Measurements from ENCODE around the gene WBP2.
A peak's percentile ranks its signal among the peaks of the same experiment; 100 is the strongest.

The WBP2 gene

GRCh38 chr17:75826561-75827307 lies 28.4 kb downstream of the WBP2 start:
- no peak overlapping the region for H3K4me3 ChIP-seq (ENCODE audit: low read depth, low read length)
- DNase-seq (ENCODE audit: low read depth, low spot score): no peak
- in situ Hi-C loops (cut with HindIII; ENCODE audit: low sequenced_read_pairs): no loop called here
- peak; percentile 4 for TF ChIP-seq CTCF (IDR thresholded peaks at IDR 0.05; ENCODE audit: low read depth, low read length)

DNA sequence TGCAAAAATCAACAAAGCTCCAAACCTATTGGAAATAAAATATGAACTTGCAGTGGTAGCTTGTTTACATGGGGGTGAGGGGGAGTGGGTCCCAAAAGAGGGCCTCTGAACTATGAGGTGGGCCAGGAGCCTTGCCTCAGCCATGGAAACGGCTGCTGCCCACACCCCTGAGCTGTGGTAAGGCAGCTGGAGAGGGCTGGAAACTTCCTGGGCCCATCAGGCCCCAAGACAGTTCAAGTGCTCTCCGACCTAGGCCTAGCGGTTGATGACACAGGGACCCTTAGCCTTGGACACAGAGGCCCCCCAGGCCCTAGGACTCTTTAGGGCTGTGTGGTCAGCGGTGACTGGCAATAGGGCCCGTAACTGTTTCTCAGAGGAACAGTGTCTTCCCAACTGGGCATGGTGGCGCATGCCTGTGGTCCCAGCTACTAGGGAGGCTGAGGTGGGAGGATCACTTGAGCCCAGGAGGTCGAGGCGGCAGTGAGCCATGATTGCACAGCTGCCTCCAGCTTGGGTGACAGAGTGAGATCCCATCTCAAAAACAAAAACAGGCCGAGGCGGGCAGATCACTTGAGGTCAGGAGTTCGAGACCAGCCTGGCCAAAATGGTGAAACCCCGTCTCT lies 29.3 kb downstream of the WBP2 start:
- in situ Hi-C loops (cut with HindIII; ENCODE audit: low sequenced_read_pairs): no loop called here
- no peak for DNase-seq (ENCODE audit: low read depth, low spot score)
- no peak overlapping the region for H3K4me3 ChIP-seq (ENCODE audit: low read depth, low read length)
- TF ChIP-seq CTCF (IDR thresholded peaks at IDR 0.05; ENCODE audit: low read depth, low read length): no peak

DNA sequence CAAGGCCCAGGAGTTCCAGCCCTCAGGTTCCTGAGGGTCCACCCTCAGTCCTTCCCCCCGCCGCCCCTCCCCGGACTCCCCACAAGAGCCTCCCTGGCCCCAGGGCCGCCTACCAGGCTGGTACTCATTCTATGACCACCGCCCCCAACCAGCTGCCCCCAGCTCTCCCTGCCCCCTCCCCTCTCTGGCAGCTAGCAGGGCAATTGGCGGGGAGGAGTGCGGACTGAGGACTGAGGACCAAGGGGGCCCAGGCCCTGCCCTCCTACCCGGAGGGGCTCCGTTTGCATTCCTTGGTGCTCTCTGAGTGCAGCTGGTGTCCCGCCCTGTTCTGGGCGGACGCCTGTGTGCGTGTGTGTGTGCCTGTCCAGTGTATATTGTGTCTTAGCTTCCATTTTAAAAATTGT lies 30.0 kb downstream of the WBP2 start:
- in situ Hi-C loops (cut with HindIII; ENCODE audit: low sequenced_read_pairs): no loop called here

GRCh38 chr17:75824666-75825065 lies 30.5 kb downstream of the WBP2 start:
- in situ Hi-C loops (cut with HindIII; ENCODE audit: low sequenced_read_pairs): no loop called here
- H3K4me3 ChIP-seq (ENCODE audit: low read depth, low read length): no peak overlapping the region

More for the DNA sequence above, 30.0 kb downstream of the WBP2 start:
- no peak overlapping the region for H3K4me3 ChIP-seq (ENCODE audit: low read depth, low read length)
- TF ChIP-seq CTCF (IDR thresholded peaks at IDR 0.05; ENCODE audit: low read depth, low read length): no peak
- no peak for DNase-seq (ENCODE audit: low read depth, low spot score)

GRCh38 chr17:75824050-75824552 lies 31.0 kb downstream of the WBP2 start:
- TF ChIP-seq CTCF (IDR thresholded peaks at IDR 0.05; ENCODE audit: low read depth, low read length): no peak

More at GRCh38 chr17:75824666-75825065, 30.5 kb downstream of the WBP2 start:
- no peak for DNase-seq (ENCODE audit: low read depth, low spot score)
- no peak for TF ChIP-seq CTCF (IDR thresholded peaks at IDR 0.05; ENCODE audit: low read depth, low read length)

DNA sequence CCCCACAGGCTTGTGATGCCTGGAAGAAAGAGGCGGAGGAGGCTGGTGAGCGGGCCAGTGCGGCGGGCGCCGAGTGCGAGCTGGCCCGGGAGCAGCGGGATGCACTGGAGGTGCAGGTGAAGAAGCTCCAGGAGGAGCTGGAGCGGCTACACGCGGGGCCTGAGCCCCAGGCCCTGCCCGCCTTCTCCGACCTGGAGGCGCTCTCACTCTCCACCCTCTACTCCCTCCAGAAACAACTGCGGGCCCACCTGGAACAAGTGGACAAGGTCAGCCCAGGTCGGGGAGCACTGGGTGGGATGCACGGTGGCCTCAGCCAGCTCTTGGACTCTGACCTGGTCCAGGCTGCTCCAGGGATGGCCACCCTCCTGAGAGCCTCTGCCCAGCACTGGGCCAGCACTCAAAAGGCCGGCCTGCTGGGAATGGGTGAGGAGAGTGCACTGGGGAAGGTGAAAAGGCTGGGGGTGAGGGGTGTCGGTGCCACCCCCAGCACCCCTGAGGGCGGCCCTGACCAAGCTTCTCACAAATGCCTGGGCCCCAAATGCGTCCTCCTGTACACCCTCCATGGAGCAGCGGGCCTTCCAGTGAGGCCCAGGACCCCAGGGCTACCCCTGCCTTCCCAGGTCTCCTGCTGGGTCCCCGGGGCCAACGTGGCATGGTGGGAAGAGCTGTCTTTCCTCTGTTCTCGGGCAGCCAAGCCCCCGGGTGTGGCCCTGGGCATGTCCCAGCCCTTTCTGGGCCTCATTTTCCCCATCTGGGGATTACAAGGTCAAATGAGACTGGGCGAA lies 31.7 kb downstream of the WBP2 start:
- H3K4me3 ChIP-seq (ENCODE audit: low read depth, low read length): no peak overlapping the region
- in situ Hi-C loops (cut with HindIII; ENCODE audit: low sequenced_read_pairs): no loop called here
- no peak for TF ChIP-seq CTCF (IDR thresholded peaks at IDR 0.05; ENCODE audit: low read depth, low read length)
- DNase-seq (ENCODE audit: low read depth, low spot score): no peak

More at GRCh38 chr17:75824050-75824552, 31.0 kb downstream of the WBP2 start:
- no peak for DNase-seq (ENCODE audit: low read depth, low spot score)
- in situ Hi-C loops (cut with HindIII; ENCODE audit: low sequenced_read_pairs): no loop called here
- no peak overlapping the region for H3K4me3 ChIP-seq (ENCODE audit: low read depth, low read length)
